Measurements from ENCODE around the gene APC2.

APC2 gene

GRCh38 chr19:1521636-1522035 is 71.7 kb downstream of the APC2 start:
- Histone ChIP-seq H3K4me3 (ENCODE audit: low read depth in 1 of 2, low read length in 2 of 2) (no peak overlapping the region), H3K4me1 (ENCODE audit: control insufficient read depth in 1 of 2, insufficient read depth in 2 of 2, low read length in 2 of 2) (peaks cover 0 to 3% of the 10 kb centered on the region in 2 donors), H3K9me3 (ENCODE audit: control insufficient read depth in 1 of 2, low read length in 2 of 2) (no peaks in the 10 kb centered on the region), H3K27ac (ENCODE audit: low read length) (no peak overlapping the region), H3K27me3 (ENCODE audit: low read depth, low read length) (peaks cover 16% of the 10 kb centered on the region), H3K36me3 (ENCODE audit: control insufficient read depth in 1 of 2, insufficient read depth in 2 of 2, low read length in 2 of 2) (no peaks in the 10 kb centered on the region)

GRCh38 chr19:1522061-1522460 is 72.1 kb downstream of the APC2 start:
- H3K27me3 ChIP-seq (ENCODE audit: low read depth, low read length) = peaks cover 16% of the 10 kb centered on the region
- peaks cover 0 to 3% of the 10 kb centered on the region in 2 donors for H3K4me1 ChIP-seq (ENCODE audit: control insufficient read depth in 1 of 2, insufficient read depth in 2 of 2, low read length in 2 of 2)
- H3K9me3 ChIP-seq (ENCODE audit: control insufficient read depth in 1 of 2, low read length in 2 of 2) = no peaks in the 10 kb centered on the region
- no peak overlapping the region for H3K27ac ChIP-seq (ENCODE audit: low read length)
- H3K36me3 ChIP-seq (ENCODE audit: control insufficient read depth in 1 of 2, insufficient read depth in 2 of 2, low read length in 2 of 2) = no peaks in the 10 kb centered on the region
- H3K4me3 ChIP-seq (ENCODE audit: low read depth in 1 of 2, low read length in 2 of 2) = no peak overlapping the region

- Histone ChIP-seq H3K27ac (ENCODE audit: low read length) (no peak overlapping the region), H3K4me1 (ENCODE audit: control insufficient read depth in 1 of 2, insufficient read depth in 2 of 2, low read length in 2 of 2) (peaks cover 0 to 3% of the 10 kb centered on the region in 2 donors), H3K27me3 (ENCODE audit: low read depth, low read length) (peaks cover 16% of the 10 kb centered on the region), H3K9me3 (ENCODE audit: control insufficient read depth in 1 of 2, low read length in 2 of 2) (no peaks in the 10 kb centered on the region), H3K36me3 (ENCODE audit: control insufficient read depth in 1 of 2, insufficient read depth in 2 of 2, low read length in 2 of 2) (no peaks in the 10 kb centered on the region), H3K4me3 (ENCODE audit: low read depth in 1 of 2, low read length in 2 of 2) (no peak overlapping the region)
Measured at GRCh38 chr19:1522838-1523237, 72.9 kb downstream of the APC2 start.

All from muscle layer of duodenum (tissue), 2 donors.